ENCODE data around the gene WFDC1.

DNA sequence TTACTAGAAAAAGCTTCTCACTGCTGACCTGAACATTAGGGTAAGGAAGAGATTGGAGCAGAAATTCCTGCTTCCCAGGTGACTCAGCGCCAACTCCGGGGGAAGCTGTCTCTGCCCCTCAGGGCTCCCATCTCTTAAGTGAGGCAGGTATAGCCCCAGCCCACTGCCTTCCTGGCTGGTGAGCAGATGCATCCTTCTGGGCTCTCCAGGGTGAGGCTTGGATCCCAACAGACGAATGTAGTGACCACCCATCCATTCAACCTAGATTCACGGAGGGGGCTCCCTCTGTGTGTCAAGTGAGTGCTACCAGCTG, 76.8 kb downstream of the WFDC1 start:
- TF ChIP-seq CTCF (IDR thresholded peaks at IDR 0.05; ENCODE audit: borderline replicate concordance, extremely low read depth, low read length, poor library complexity, severe bottlenecking) (no peak), EZH2 (IDR thresholded peaks at IDR 0.05; ENCODE audit: borderline replicate concordance, low read depth, low read length, severe bottlenecking) (no peak)

Measured in DND-41 (cell line).